Keratinocyte (primary cell): ENCODE measurements around the gene HYDIN. TPM values are rescaled to one million over a fixed set of nuclear protein-coding genes. Genes with fewer than 3 reads are reported as not detected.

Source experiments
- DNase-seq: peaks from one replicate; pipeline ENCODE4 v3.0.0-alpha.2; 2011; ENCODE audit warnings: low read depth, missing footprints, low spot score
- FAIRE-seq: peaks from 2 replicates; lab custom pipeline; 2011; peaks lifted over from hg19 to GRCh38; lab: Jason Lieb, UNC
- H2AFZ ChIP-seq: 2 replicates; pipeline ENCODE4 v1.6.0; 2012; ENCODE audit warnings: low read length, control low read depth, inconsistent platforms; ENCODE audit not compliant: control insufficient read depth
- H3K27ac ChIP-seq: 2 replicates; pipeline ENCODE4 v1.5.1; 2011; ENCODE audit warnings: low read length; ENCODE audit not compliant: control insufficient read depth, insufficient read depth
- H3K27me3 ChIP-seq: 3 replicates; pipeline ENCODE4 v1.6.0; 2011; ENCODE audit warnings: low read length; ENCODE audit not compliant: control insufficient read depth, insufficient read depth; ENCODE audit errors: extremely low read depth
- H3K36me3 ChIP-seq, 2 experiments: 2 replicates in 1 of 2; 3 replicates in 1 of 2; pipeline ENCODE4 v1.5.1; 2011; ENCODE audit warnings: low read length in 2 of 2, mild to moderate bottlenecking in 1 of 2; ENCODE audit not compliant: control insufficient read depth in 2 of 2, insufficient read depth in 2 of 2; ENCODE audit errors: extremely low read depth in 1 of 2
- H3K4me1 ChIP-seq: 3 replicates; pipeline ENCODE4 v1.5.1; 2011; ENCODE audit warnings: low read length; ENCODE audit not compliant: control insufficient read depth, insufficient read depth; ENCODE audit errors: extremely low read depth
- H3K4me2 ChIP-seq: 3 replicates; pipeline ENCODE4 v1.6.0; 2011; ENCODE audit warnings: low read depth, low read length; ENCODE audit not compliant: control insufficient read depth, insufficient read depth; ENCODE audit errors: extremely low read depth
- H3K4me3 ChIP-seq, 3 experiments: fragments of 200-600 bp in 1 of 3; sonication (generic) in 1 of 3; 2 replicates in 2 of 3; 3 replicates in 1 of 3; pipeline ENCODE4 v1.5.1; 2011 to 2016; ENCODE audit warnings: low read length in 3 of 3, mild to moderate bottlenecking in 3 of 3, control low read depth in 2 of 3, inconsistent platforms in 1 of 3, low read depth in 1 of 3, mixed read lengths in 1 of 3, mixed run types in 1 of 3, moderate library complexity in 1 of 3; ENCODE audit not compliant: control insufficient read depth in 2 of 3, insufficient read depth in 2 of 3; ENCODE audit errors: extremely low read depth in 1 of 3
- H3K79me2 ChIP-seq: 2 replicates; pipeline ENCODE4 v1.6.0; 2012; ENCODE audit warnings: low read length; ENCODE audit not compliant: control insufficient read depth, insufficient read depth
- H3K9ac ChIP-seq: 3 replicates; pipeline ENCODE4 v1.6.0; 2011; ENCODE audit warnings: low read length; ENCODE audit not compliant: control insufficient read depth, insufficient read depth; ENCODE audit errors: extremely low read depth
- H3K9me1 ChIP-seq: 3 replicates; pipeline ENCODE4 v1.6.0; 2011; ENCODE audit warnings: low read length; ENCODE audit not compliant: control insufficient read depth, insufficient read depth; ENCODE audit errors: extremely low read depth
- H3K9me3 ChIP-seq: 2 replicates; pipeline ENCODE4 v1.5.1; 2012; ENCODE audit warnings: low read depth, low read length; ENCODE audit not compliant: control insufficient read depth
- H4K20me1 ChIP-seq: 3 replicates; pipeline ENCODE4 v1.6.0; 2011; ENCODE audit warnings: low read length; ENCODE audit not compliant: control insufficient read depth, insufficient read depth; ENCODE audit errors: extremely low read depth
- CTCF ChIP-seq, 3 experiments: IDR thresholded peaks in 1 of 3; conservative IDR thresholded peaks in 1 of 3; optimal IDR thresholded peaks in 1 of 3; 2 replicates in 2 of 3; 3 replicates in 1 of 3; pipeline versions ENCODE3 to v1.5.1; 2011; ENCODE audit warnings: low read length in 3 of 3, mild to moderate bottlenecking in 3 of 3, moderate library complexity in 2 of 3, control low read depth in 1 of 3, inconsistent platforms in 1 of 3; ENCODE audit not compliant: insufficient read depth in 2 of 3; ENCODE audit errors: extremely low read depth in 1 of 3
- EZH2 ChIP-seq: IDR thresholded peaks from one replicate; pipeline ENCODE4 v1.6.1; 2012; ENCODE audit warnings: inconsistent platforms, mild to moderate bottlenecking, low read length, moderate library complexity
- dilution Hi-C: fragments of 300-500 bp; cut with MboI; formaldehyde crosslinking; loops from one replicate; pipeline ENCODE4 v1.7.0; 2020; ENCODE audit warnings: low sequenced_read_pairs; ENCODE audit not compliant: extremely low pct_ligation_motif_present
- polyA plus RNA-seq, 5 experiments: library from polyadenylated mRNA; depleted of rRNA in 3 of 5; stranded (reverse) in 3 of 5; stranded (forward) in 1 of 5; unstranded in 1 of 5; fragments of >200 nt; gene quantifications; 1 replicate in 1 of 5; 2 replicates in 3 of 5; 3 replicates in 1 of 5; pipeline versions ENCODE4 v1.2.1 to v1.2.3, GENCODE V29; 2011 to 2012; ENCODE audit warnings: missing spikeins in 2 of 5, low read depth in 1 of 5, low replicate concordance in 1 of 5

The HYDIN gene
- polyA plus RNA-seq, 1 donor (not counting 4 experiments of a cell fraction or from before 2014, with no cell fraction given) = 0.49 TPM

DNA sequence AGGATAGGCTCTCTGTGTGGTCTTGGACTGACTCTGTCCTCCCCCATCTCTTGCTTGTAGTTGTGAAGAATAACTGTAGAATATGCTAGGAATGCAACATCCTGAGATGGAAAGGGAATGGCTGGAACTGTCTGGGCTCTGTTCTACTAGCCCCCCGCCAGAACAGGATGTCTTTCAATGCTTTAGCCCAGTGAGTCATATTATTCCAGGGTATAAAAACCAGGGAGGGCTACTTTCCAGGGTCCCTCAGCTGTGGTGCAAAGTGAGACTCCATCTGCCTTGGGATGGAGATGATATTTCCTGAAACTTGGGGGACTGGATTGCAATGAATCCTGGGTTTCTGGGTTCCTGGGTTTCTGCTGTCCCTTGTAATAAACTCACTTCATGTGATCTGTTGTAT, 32.1 kb downstream of the HYDIN start:
- dilution Hi-C loops = no loop called here
- H3K4me1 ChIP-seq = no peaks in the 10 kb centered on the region
- no peaks in the 10 kb centered on the region for H4K20me1 ChIP-seq
- H3K9ac ChIP-seq = no peak overlapping the region
- H3K4me3 ChIP-seq = no peak overlapping the region
- TF ChIP-seq EZH2 (no peak), CTCF (optimal IDR thresholded peaks at IDR 0.05 in 1 of 3, IDR thresholded peaks at IDR 0.05 in 1 of 3, conservative IDR thresholded peaks at IDR 0.05 in 1 of 3; ENCODE audit: extremely low read depth in 1 of 3, insufficient read depth in 2 of 3, low read length in 3 of 3) (no peak)
- DNase-seq (no peak), FAIRE-seq (no peak)
- no peak overlapping the region for H2AFZ ChIP-seq
- no peaks in the 10 kb centered on the region for H3K36me3 ChIP-seq
- no peak overlapping the region for H3K4me2 ChIP-seq
- no peaks in the 10 kb centered on the region for H3K9me1 ChIP-seq
- H3K27me3 ChIP-seq = no peaks in the 10 kb centered on the region
- H3K9me3 ChIP-seq = no peaks in the 10 kb centered on the region
- no peaks in the 10 kb centered on the region for H3K79me2 ChIP-seq
- H3K27ac ChIP-seq = no peak overlapping the region

- H3K9me1 ChIP-seq = no peaks in the 10 kb centered on the region
- H3K4me1 ChIP-seq = no peaks in the 10 kb centered on the region
- no peaks in the 10 kb centered on the region for H3K36me3 ChIP-seq
- FAIRE-seq (no peak), DNase-seq (no peak)
- H3K9ac ChIP-seq = no peak overlapping the region
- no peaks in the 10 kb centered on the region for H3K79me2 ChIP-seq
- dilution Hi-C loops = no loop called here
- no peak overlapping the region for H3K4me2 ChIP-seq
- H3K27me3 ChIP-seq = no peaks in the 10 kb centered on the region
- TF ChIP-seq CTCF (optimal IDR thresholded peaks at IDR 0.05 in 1 of 3, IDR thresholded peaks at IDR 0.05 in 1 of 3, conservative IDR thresholded peaks at IDR 0.05 in 1 of 3; ENCODE audit: extremely low read depth in 1 of 3, insufficient read depth in 2 of 3, low read length in 3 of 3) (no peak), EZH2 (no peak)
- H3K9me3 ChIP-seq = no peaks in the 10 kb centered on the region
- H4K20me1 ChIP-seq = no peaks in the 10 kb centered on the region
- H2AFZ ChIP-seq = no peak overlapping the region
- no peak overlapping the region for H3K27ac ChIP-seq
- no peak overlapping the region for H3K4me3 ChIP-seq
These were observed 38.1 kb downstream of the HYDIN start for GRCh38 chr16:71192387-71192786.
